PFSK-1 (cell line): ENCODE measurements around the gene CHST9.

Experiments used
- REST ChIP-seq, 2 experiments: IDR thresholded peaks; 2 replicates each; pipeline versions ENCODE4 v1.6.1 to v1.8.0; 2011 to 2012; ENCODE audit warnings: low read depth in 2 of 2, low read length in 2 of 2, control low read depth in 1 of 2, inconsistent platforms in 1 of 2, mild to moderate bottlenecking in 1 of 2, moderate library complexity in 1 of 2; ENCODE audit not compliant: insufficient read depth in 1 of 2
- SIN3A ChIP-seq: IDR thresholded peaks from 2 replicates; pipeline ENCODE4 v1.6.1; 2012; ENCODE audit warnings: mild to moderate bottlenecking, low read length, moderate library complexity, borderline replicate concordance; ENCODE audit not compliant: insufficient read depth
- TAF1 ChIP-seq: IDR thresholded peaks from 2 replicates; pipeline ENCODE4 v1.6.1; 2012; ENCODE audit warnings: low read length, control low read depth, borderline replicate concordance; ENCODE audit not compliant: insufficient read depth

- no peak for TF ChIP-seq REST (IDR thresholded peaks at IDR 0.05; ENCODE audit: insufficient read depth in 1 of 2, low read depth in 2 of 2, low read length in 2 of 2)
- TF ChIP-seq TAF1 = no peak
- TF ChIP-seq SIN3A = no peak
Observed at GRCh38 chr18:26941584-26941983, 243.5 kb downstream of the CHST9 start.
